Caco-2 (cell line): ENCODE data around the gene CD81. TPM values are rescaled to one million over a fixed set of nuclear protein-coding genes. Genes with fewer than 3 reads are reported as not detected.

Source experiments
- BruUV-seq: library from RNA; stranded (reverse); fragments of 400-500 nt; replicated peaks from 2 replicates; lab custom pipeline; 2021; lab: Mats Ljungman, UMichigan
- CTCF ChIA-PET: fragments of 300-600 bp; sonication (Branson Sonifier 250); formaldehyde crosslinking; loops from one replicate; lab custom pipeline; 2022; ENCODE audit warnings: antibody characterized with exemption; lab: Charles Lee
- POLR2A ChIA-PET: fragments of 300-600 bp; sonication (Branson Sonifier 250); formaldehyde crosslinking; loops from one replicate; lab custom pipeline; 2022; ENCODE audit warnings: antibody characterized with exemption; lab: Charles Lee
- DNase-seq, 2 experiments: peaks; one replicate each; pipeline versions ENCODE4 v3.0.0 to v3.0.0-alpha.2; 2020 to 2022
- H3K27me3 ChIP-seq: replicated peaks from 2 replicates; pipeline ENCODE4 v1.6.0; 2011; ENCODE audit warnings: low read length; ENCODE audit not compliant: control insufficient read depth, insufficient read depth
- H3K36me3 ChIP-seq: 2 replicates; pipeline ENCODE4 v1.5.1; 2011; ENCODE audit warnings: low read length; ENCODE audit not compliant: control insufficient read depth, insufficient read depth
- H3K4me1 ChIP-seq: fragments of 250-450 bp; sonication (Bioruptor Pico); 2 replicates; pipeline ENCODE4 v1.5.1; 2020; ENCODE audit warnings: mild to moderate bottlenecking
- H3K4me3 ChIP-seq: 2 replicates; pipeline ENCODE4 v1.5.1; 2011; ENCODE audit warnings: low read depth, mild to moderate bottlenecking, control low read depth, low read length
- H3K9me3 ChIP-seq: fragments of 250-450 bp; sonication (Bioruptor Pico); 2 replicates; pipeline ENCODE4 v1.5.1; 2020; ENCODE audit warnings: mild to moderate bottlenecking, moderate library complexity
- H3K27ac Mint-ChIP-seq: one replicate; pipeline ENCODE4 v1.8.0; 2022; ENCODE audit warnings: mixed read lengths; ENCODE audit not compliant: unreplicated experiment
- H3K27me3 Mint-ChIP-seq: one replicate; pipeline ENCODE4 v1.8.0; 2022; ENCODE audit warnings: mixed read lengths; ENCODE audit not compliant: insufficient read depth, unreplicated experiment
- H3K36me3 Mint-ChIP-seq: one replicate; pipeline ENCODE4 v1.8.0; 2022; ENCODE audit warnings: mild to moderate bottlenecking, mixed read lengths; ENCODE audit not compliant: insufficient read depth, unreplicated experiment
- H3K4me1 Mint-ChIP-seq: one replicate; pipeline ENCODE4 v1.8.0; 2022; ENCODE audit warnings: low read depth, mixed read lengths; ENCODE audit not compliant: unreplicated experiment
- H3K4me3 Mint-ChIP-seq: one replicate; pipeline ENCODE4 v1.8.0; 2022; ENCODE audit warnings: mild to moderate bottlenecking, moderate library complexity, mixed read lengths; ENCODE audit not compliant: unreplicated experiment
- H3K9me3 Mint-ChIP-seq: one replicate; pipeline ENCODE4 v1.8.0; 2022; ENCODE audit warnings: mixed read lengths; ENCODE audit not compliant: unreplicated experiment
- CTCF ChIP-seq, 2 experiments: fragments of 200-600 bp in 1 of 2; IDR thresholded peaks; 1 replicate in 1 of 2; 2 replicates in 1 of 2; pipeline versions ENCODE4 v1.5.1 to v1.8.0; 2011 to 2022; ENCODE audit warnings: antibody characterized with exemption in 1 of 2, control low read depth in 1 of 2, inconsistent platforms in 1 of 2, low read depth in 1 of 2, low read length in 1 of 2, mild to moderate bottlenecking in 1 of 2, moderate library complexity in 1 of 2; ENCODE audit not compliant: insufficient read depth in 1 of 2, severe bottlenecking in 1 of 2, unreplicated experiment in 1 of 2
- intact Hi-C: fragments of 100-400 bp; cut with micrococcal nuclease; formaldehyde crosslinking; loops from one replicate; pipeline ENCODE4 v1.10.0; 2022; ENCODE audit not compliant: unreplicated experiment
- total RNA-seq: library from RNA; stranded (reverse); gene quantifications from 2 replicates; pipeline ENCODE4 v1.2.3, GENCODE V29; 2022

CD81 gene
- total RNA-seq, 1 experiment from 2014 or later: 412 TPM

GRCh38 chr11:2443881-2444820, 67.0 kb downstream of the CD81 start, which contains the start of gene TRPM5:
TRPM5 (minus strand) TSS chr11:2444514; CDS start chr11:2423036, 21,478 bp downstream.
- H3K36me3 Mint-ChIP-seq: no peaks in the 10 kb centered on the region
- no peaks in the 10 kb centered on the region for H3K4me1 Mint-ChIP-seq
- Histone ChIP-seq H3K4me3 (peak within 1 kb of the TSS; percentile 39), H3K36me3 (no peaks in the 10 kb centered on the region), H3K27me3 (peaks cover 6% of the 10 kb centered on the region), H3K4me1 (no peaks in the 10 kb centered on the region), H3K9me3 (no peaks in the 10 kb centered on the region)
- no peak for TF ChIP-seq CTCF (IDR thresholded peaks at IDR 0.05; ENCODE audit: insufficient read depth in 1 of 2, low read depth in 1 of 2, low read length in 1 of 2, severe bottlenecking in 1 of 2, unreplicated experiment in 1 of 2)
- H3K27ac Mint-ChIP-seq: no peak within 1 kb of the TSS
- no TSS peak for BruUV-seq
- peak within 1 kb of the TSS; percentile 70 for H3K4me3 Mint-ChIP-seq
- intact Hi-C loops: no loop called here
- H3K9me3 Mint-ChIP-seq: no peaks in the 10 kb centered on the region
- H3K27me3 Mint-ChIP-seq: peaks cover 13% of the 10 kb centered on the region
- no peak for DNase-seq
- ChIA-PET POLR2A (no interaction called here), CTCF (no interaction called here)

DNA sequence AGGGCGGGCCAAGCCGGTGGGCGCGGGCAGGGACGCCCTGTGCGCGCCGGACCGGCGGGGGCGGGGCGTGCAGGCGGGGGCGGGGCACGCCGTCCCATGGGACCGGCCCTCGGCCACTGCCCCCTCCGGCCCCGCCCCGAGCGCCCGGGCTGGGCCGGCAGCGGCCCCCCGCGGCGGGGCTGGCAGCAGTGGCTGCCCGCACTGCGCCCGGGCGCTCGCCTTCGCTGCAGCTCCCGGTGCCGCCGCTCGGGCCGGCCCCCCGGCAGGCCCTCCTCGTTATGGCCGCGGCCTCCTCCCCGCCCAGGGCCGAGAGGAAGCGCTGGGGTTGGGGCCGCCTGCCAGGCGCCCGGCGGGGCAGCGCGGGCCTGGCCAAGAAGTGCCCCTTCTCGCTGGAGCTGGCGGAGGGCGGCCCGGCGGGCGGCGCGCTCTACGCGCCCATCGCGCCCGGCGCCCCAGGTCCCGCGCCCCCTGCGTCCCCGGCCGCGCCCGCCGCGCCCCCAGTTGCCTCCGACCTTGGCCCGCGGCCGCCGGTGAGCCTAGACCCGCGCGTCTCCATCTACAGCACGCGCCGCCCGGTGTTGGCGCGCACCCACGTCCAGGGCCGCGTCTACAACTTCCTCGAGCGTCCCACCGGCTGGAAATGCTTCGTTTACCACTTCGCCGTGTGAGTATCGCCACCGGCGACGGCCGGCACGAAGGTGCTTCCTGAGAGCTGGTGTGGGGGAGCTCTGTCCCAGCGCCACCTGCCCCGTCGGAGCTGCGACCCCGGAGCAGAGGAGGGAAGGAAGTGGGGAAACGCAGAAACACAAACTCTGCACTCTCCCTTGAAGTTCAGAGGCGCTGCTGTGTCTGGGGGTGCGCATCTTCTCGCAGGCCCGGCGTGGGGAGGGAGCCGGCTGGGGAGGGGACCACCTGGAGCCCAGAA, 68.0 kb downstream of the CD81 start, which contains the start of gene KCNQ1:
TSS of gene KCNQ1 (plus strand) at position 188 of the 925 bp plus-strand sequence. CDS start at position 279, 91 bp downstream.
- peak in 1 of 2 experiments; percentile 83 for DNase-seq
- Mint-ChIP-seq H3K4me1 (no peaks in the 10 kb centered on the region), H3K36me3 (no peaks in the 10 kb centered on the region), H3K9me3 (no peaks in the 10 kb centered on the region), H3K27me3 (peaks cover 13% of the 10 kb centered on the region), H3K4me3 (peak within 1 kb of the TSS; percentile 70), H3K27ac (no peak within 1 kb of the TSS)
- H3K9me3 ChIP-seq: no peaks in the 10 kb centered on the region
- POLR2A ChIA-PET: no interaction called here
- no TSS peak for BruUV-seq
- H3K36me3 ChIP-seq: no peaks in the 10 kb centered on the region
- intact Hi-C loops: no loop called here
- no peak for TF ChIP-seq CTCF (IDR thresholded peaks at IDR 0.05; ENCODE audit: insufficient read depth in 1 of 2, low read depth in 1 of 2, low read length in 1 of 2, severe bottlenecking in 1 of 2, unreplicated experiment in 1 of 2)
- H3K4me1 ChIP-seq: no peaks in the 10 kb centered on the region
- H3K27me3 ChIP-seq: peaks cover 6% of the 10 kb centered on the region
- peak within 1 kb of the TSS; percentile 39 for H3K4me3 ChIP-seq
- CTCF ChIA-PET: interaction anchor here (0.6 kb wide), 1 partner anchor 25 kb away, joined by 3 read pairs; no protein-coding TSS in a partner anchor
